Spleen (tissue), 7 donors: Measurements from ENCODE around the gene SORCS2.

Source experiments
- POLR2AphosphoS5 ChIP-seq, 3 donors: sonication (generic); formaldehyde crosslinking; IDR thresholded peaks; one replicate each; pipeline ENCODE4 v1.5.1; 2017; ENCODE audit warnings: antibody characterized with exemption in 3 of 3
- TF ChIP-seq, protein P1 (sequence below), 11 experiments: fragments of 200-600 bp in 7 of 11; fragments of 450-650 bp in 4 of 11; sonication (generic) in 4 of 11; IDR thresholded peaks in 8 of 11; conservative IDR thresholded peaks in 3 of 11; 1 replicate in 7 of 11; 2 replicates in 4 of 11; pipeline versions ENCODE4 v1.4.0 to v1.8.0; 2016 to 2021; ENCODE audit warnings: antibody characterized with exemption in 11 of 11, inconsistent platforms in 4 of 11, mild to moderate bottlenecking in 1 of 11
- donor health status: DM: no; HTN: no; CAD: no; lungs with moderate emphysema.
- donor health status: DM: no; HTN: no; CAD: no.
- donor health status: DM: no; HTN: no; CAD: no.

DNA sequence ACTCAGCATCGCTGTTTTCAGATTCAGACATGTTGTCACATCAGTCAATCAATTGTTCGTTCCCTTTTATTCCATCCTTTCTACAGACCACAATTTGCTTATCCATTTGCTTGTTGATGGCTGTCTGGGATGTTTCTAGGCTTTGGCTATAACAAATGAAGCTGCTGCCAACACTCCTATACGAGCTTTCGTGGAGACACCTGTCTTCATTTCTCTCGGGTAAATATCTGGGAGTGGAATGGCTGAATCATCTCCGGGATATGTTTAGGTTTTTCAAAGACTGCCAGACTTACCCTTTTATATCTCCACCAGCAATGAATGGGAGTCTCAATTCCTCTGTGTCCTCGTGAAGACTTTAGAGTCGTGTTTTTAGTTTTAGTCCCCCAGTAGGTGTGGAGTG, 118.9 kb downstream of the SORCS2 start:
- TF ChIP-seq, protein P1, sequence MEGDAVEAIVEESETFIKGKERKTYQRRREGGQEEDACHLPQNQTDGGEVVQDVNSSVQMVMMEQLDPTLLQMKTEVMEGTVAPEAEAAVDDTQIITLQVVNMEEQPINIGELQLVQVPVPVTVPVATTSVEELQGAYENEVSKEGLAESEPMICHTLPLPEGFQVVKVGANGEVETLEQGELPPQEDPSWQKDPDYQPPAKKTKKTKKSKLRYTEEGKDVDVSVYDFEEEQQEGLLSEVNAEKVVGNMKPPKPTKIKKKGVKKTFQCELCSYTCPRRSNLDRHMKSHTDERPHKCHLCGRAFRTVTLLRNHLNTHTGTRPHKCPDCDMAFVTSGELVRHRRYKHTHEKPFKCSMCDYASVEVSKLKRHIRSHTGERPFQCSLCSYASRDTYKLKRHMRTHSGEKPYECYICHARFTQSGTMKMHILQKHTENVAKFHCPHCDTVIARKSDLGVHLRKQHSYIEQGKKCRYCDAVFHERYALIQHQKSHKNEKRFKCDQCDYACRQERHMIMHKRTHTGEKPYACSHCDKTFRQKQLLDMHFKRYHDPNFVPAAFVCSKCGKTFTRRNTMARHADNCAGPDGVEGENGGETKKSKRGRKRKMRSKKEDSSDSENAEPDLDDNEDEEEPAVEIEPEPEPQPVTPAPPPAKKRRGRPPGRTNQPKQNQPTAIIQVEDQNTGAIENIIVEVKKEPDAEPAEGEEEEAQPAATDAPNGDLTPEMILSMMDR (IDR thresholded peaks at IDR 0.05 in 8 of 11, conservative IDR thresholded peaks at IDR 0.05 in 3 of 11) = no peak
- no peak for TF ChIP-seq POLR2AphosphoS5 (IDR thresholded peaks at IDR 0.05)
